ENCODE results near the gene CST3.
"Not testable (repeated sequence)": the region's sequence is repeated elsewhere in the genome, so short reads cannot be mapped to it uniquely, and the experiment has no call there.

- TF ChIP-seq CTCF (conservative IDR thresholded peaks at IDR 0.05; ENCODE audit: low read depth, low read length); EZH2 (IDR thresholded peaks at IDR 0.05; ENCODE audit: low read length, unreplicated experiment); EZH2phosphoT487 (IDR thresholded peaks at IDR 0.05; ENCODE audit: borderline replicate concordance, low read length): not testable (repeated sequence)
Measured at GRCh38 chr20:23620670-23621386, 16.9 kb downstream of the CST3 start.
